ENCODE results near the gene MRPL53.

Gene MRPL53

DNA sequence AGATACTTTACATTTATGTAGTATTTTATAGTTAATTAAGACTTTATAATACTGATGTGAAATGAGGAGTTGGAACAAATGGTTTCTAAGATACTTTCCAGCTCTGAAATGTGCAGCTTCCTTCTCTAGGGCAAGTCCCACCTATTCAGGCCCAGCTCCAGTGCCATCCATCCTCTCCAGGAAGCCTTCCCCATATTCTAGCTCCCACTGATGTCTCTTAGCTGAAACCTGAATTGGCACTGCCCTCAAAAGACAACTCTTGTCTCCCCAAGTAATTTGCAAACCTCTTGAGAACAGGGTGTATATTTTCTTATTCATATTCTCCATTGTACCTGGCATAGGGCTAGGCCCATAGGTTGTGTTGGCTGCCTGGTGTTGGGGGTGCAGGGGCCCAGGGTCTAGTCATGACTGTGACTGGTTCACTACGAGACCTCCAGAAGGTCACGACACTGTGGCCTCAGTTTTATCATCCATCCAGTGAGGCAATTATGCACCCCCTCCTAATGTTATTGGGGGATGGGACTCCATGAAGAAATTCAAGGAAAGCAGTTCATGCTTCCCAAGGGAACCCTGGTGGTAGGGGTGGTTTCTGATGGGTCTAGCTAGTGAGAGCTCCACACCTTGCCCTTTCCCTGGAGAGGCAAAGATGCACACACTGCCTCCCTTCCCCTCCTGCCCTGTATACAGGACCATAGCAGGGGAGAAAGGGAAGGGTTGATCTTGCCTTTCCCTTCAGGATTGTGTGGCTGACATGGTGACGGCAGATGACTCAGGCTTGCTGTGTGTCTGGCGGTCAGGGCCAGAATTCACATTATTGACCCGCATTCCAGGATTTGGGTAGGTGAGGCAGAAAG lies 48.1 kb downstream of the MRPL53 start:
- DNase-seq, result no peak

DNA sequence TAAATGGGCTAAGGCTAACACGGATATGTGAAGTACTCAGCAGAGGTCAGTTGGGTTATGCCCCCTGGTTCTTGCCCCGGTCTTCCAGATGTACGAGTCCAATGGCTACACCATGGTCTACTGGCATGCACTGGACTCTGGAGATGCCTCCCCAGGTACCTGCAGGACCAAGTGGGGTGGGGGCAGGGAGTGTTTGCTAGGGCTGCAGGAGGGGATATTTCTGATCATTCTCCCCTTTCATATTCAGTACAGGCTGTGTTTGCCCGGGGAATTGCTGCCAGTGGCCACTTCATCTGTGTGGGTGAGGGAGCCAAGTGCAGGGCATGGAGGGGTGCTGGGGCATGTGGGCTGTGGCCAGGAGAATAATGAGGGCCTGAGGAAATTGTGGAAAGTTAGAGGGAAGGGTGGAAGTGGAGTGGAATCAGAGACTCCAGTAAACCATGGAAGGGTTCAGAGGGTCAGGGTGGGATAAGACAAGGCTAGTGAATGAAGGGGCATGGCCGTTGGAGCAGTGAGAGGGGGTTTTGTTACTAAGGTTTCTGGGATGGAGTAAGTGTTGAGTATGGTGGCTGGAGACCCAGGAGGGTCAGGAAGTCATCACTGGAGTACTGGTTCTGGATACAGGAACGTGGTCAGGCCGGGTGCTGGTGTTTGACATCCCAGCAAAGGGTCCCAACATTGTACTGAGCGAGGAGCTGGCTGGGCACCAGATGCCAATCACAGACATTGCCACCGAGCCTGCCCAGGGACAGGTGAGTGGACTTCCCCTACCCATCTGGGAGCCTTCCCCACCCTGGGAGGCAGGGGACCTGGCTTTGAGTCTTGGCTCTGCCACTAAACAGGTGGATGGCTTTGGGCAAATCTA lies 49.0 kb downstream of the MRPL53 start:
- DNase-seq, result no peak

All from hematopoietic multipotent progenitor cell treated with erythropoietin and hydrocortisone succinate and interleukin-3 and kit ligand, for 6 days (in vitro differentiated cells).